GM10248 (cell line): ENCODE results near the gene HOXD4.

Source experiments
- CTCF ChIA-PET: fragments of 300-600 bp; sonication (Branson Sonifier 250); formaldehyde crosslinking; extraction: SDS; loops from one replicate; lab custom pipeline; 2021; ENCODE audit warnings: antibody characterized with exemption; lab: Yijun Ruan, JAX
- POLR2A ChIA-PET: fragments of 350-650 bp; sonication (Branson Sonifier 250); formaldehyde crosslinking; extraction: SDS; loops from one replicate; lab custom pipeline; 2020; ENCODE audit warnings: antibody characterized with exemption; lab: Yijun Ruan, JAX
- DNase-seq: peaks from one replicate; pipeline ENCODE4 v3.0.0; 2012; ENCODE audit errors: extremely low spot score
- TF ChIP-seq, protein P1 (sequence below): IDR thresholded peaks from 2 replicates; pipeline ENCODE4 v1.5.1; 2012; ENCODE audit warnings: mild to moderate bottlenecking, low read depth; ENCODE audit errors: extremely low read depth, missing control alignments, control extremely low read depth

HOXD4 gene

DNA sequence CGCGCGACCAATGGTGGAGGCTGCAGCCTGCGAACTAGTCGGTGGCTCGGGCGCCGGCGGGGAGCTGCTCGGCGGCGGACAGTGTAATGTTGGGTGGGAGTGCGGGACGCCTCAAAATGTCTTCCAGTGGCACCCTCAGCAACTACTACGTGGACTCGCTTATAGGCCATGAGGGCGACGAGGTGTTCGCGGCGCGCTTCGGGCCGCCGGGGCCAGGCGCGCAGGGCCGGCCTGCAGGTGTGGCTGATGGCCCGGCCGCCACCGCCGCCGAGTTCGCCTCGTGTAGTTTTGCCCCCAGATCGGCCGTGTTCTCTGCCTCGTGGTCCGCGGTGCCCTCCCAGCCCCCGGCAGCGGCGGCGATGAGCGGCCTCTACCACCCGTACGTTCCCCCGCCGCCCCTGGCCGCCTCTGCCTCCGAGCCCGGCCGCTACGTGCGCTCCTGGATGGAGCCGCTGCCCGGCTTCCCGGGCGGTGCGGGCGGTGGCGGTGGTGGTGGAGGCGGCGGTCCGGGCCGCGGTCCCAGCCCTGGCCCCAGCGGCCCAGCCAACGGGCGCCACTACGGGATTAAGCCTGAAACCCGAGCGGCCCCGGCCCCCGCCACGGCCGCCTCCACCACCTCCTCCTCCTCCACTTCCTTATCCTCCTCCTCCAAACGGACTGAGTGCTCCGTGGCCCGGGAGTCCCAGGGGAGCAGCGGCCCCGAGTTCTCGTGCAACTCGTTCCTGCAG lies 28.5 kb upstream of the HOXD4 start, which contains the start of gene HOXD9:
TSS of gene HOXD9 (plus strand) at position 37 of the 728 bp plus-strand sequence. CDS start at position 87, 50 bp downstream.
- TF ChIP-seq, protein P1, sequence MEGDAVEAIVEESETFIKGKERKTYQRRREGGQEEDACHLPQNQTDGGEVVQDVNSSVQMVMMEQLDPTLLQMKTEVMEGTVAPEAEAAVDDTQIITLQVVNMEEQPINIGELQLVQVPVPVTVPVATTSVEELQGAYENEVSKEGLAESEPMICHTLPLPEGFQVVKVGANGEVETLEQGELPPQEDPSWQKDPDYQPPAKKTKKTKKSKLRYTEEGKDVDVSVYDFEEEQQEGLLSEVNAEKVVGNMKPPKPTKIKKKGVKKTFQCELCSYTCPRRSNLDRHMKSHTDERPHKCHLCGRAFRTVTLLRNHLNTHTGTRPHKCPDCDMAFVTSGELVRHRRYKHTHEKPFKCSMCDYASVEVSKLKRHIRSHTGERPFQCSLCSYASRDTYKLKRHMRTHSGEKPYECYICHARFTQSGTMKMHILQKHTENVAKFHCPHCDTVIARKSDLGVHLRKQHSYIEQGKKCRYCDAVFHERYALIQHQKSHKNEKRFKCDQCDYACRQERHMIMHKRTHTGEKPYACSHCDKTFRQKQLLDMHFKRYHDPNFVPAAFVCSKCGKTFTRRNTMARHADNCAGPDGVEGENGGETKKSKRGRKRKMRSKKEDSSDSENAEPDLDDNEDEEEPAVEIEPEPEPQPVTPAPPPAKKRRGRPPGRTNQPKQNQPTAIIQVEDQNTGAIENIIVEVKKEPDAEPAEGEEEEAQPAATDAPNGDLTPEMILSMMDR, result no peak
- ChIA-PET CTCF (interaction anchor here (1.0 to 2.2 kb wide), 4 partner anchors 17 to 529 kb away, joined by 3 to 7 read pairs (median 4); no protein-coding TSS in a partner anchor), POLR2A (no interaction called here)
- DNase-seq, result no peak

DNA sequence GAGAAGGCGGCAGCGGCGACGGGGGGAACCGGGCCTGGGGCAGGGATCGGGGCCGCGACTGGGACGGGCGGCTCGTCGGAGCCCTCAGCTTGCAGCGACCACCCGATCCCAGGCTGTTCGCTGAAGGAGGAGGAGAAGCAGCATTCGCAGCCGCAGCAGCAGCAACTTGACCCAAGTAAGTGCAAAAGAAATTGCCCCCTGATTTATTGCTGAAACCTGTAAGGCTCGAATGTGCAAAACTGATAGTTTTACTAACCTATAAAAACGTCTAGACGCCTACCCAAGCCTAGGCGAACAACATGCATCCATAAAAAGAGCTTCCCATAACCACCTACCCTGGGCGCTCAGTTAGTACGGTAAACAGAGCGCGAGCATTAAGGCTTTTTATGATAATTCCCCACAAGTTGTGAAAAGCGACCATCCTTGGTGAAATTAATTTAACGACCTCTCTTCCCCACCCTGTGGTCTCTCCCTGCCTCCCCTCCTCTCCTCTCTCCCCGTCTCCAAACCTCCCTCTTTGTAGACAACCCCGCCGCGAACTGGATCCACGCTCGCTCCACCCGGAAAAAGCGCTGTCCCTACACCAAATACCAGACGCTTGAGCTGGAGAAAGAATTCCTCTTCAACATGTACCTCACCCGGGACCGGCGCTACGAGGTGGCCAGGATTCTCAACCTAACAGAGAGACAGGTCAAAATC lies 27.8 kb upstream of the HOXD4 start:
- ChIA-PET CTCF (interaction anchor here (1.0 to 1.3 kb wide), 2 partner anchors 17 to 529 kb away, joined by 3 read pairs; no protein-coding TSS in a partner anchor), POLR2A (no interaction called here)
- TF ChIP-seq, protein P1, result no peak
- DNase-seq, result no peak

DNA sequence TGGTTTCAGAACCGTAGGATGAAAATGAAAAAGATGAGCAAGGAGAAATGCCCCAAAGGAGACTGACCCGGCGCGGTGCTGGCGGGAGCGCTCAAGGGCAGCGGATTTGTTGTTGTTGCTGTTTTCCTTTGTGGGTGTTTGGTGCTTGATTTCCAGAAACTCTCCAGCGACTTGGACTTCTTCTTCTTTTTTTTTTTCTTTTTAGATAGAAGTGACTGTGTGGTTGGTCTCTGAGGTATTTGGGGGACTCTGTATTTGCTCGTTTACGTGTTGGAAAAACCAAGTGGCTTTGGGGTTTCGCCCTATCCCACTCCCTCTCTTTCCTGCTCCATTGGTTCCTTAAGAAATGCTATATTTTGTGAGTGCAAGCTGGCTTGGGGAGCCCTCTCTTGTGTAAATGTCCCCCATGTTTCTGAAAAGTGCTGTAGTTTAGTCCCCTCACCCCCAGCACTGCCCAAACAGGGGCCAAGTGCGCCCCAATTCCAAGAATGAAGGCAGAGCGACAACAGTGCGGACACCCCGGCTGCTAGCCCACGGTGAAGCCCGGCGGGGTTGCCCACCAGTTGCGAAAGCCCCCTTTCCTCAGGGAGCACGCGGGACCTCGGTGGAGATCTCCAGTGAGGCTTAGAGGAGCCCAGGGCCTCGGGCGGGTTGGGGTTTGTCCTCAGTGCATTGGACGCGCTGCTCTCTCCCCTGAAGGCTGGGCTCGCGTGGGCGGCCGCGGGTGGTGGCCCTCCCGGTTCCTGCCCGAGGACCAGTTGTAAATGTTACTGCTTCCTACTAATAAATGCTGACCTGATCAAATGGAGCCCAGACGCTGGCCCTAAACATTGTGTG lies 27.0 kb upstream of the HOXD4 start:
- POLR2A ChIA-PET, result no interaction called here
- no peak for DNase-seq
- CTCF ChIA-PET, result interaction anchor here (1.0 to 4.2 kb wide), 7 partner anchors 16 to 1036 kb away, joined by 3 to 57 read pairs (median 3); no protein-coding TSS in a partner anchor

DNA sequence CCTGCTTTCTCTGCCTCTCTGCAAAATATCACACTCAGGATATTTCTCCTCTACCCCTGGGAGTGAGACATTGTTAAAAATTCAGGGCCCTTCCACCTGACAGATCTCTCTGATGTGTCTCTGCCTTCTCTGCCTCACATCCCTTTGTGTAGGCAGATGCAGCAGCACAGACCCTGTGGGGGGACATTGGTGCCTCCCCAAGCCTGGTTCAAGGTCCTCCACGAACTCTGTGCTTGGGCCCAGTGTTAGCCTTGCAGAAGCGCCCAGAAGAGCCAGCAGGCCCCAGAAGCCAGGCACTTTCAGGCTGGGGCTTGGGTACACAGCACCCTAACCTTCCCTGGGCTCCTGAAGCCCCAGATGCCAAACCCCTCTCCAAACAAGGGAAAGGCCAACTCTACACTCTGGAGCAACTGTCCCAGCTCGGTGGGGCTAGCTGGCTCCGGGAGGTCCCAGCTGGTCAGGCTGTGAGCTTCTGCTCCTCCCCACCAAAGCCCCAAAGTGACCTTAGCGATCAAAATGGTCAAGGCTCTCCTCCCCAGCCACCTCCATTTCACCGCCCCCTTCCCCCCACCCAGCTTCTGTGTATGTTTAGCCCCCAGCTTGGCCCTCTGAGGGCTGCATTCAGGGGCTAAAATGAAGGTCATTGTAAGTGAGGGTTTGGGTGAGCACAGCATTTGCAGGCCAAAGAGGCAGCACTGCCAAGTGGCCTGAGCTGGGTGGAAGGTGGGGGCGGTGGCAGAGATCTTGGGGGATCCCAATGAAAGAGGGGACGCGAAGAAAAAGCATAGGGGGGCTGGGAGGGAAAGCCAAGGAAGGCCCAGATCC lies 26.2 kb upstream of the HOXD4 start:
- DNase-seq, result no peak
- ChIA-PET POLR2A (no interaction called here), CTCF (interaction anchor here (0.6 to 4.2 kb wide), 12 partner anchors 11 to 1036 kb away, joined by 3 to 57 read pairs (median 6); no protein-coding TSS in a partner anchor)
- TF ChIP-seq, protein P1, result no peak

More for the DNA sequence above, 27.0 kb upstream of the HOXD4 start:
- TF ChIP-seq, protein P1, result no peak

DNA sequence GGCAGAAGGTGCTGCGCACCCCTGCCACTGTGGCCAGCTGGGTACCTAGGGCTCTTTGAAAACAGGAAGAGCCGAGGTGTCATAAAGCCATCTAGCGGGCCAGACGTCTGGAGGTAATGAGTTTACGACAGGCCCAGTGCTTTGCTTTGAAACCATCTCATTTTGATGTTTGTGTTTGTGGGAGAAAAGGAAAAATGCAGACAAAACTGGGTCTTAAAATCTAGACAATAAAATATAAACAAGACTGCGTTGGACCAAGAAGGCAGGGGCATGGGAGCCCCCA lies 25.6 kb upstream of the HOXD4 start:
- DNase-seq, result no peak
- TF ChIP-seq, protein P1, result no peak
- CTCF ChIA-PET, result interaction anchor here (1.0 to 4.2 kb wide), 13 partner anchors 12 to 1035 kb away, joined by 3 to 57 read pairs (median 7); no protein-coding TSS in a partner anchor
- POLR2A ChIA-PET, result no interaction called here
